Right lobe of liver (tissue), 6 donors: ENCODE measurements around the gene PROSER2. TPM values are rescaled to one million over a fixed set of nuclear protein-coding genes. Genes with fewer than 3 reads are reported as not detected.
"Not testable (repeated sequence)": the region's sequence is repeated elsewhere in the genome, so short reads cannot be mapped to it uniquely, and the experiment has no call there.

Experiments used
- ATAC-seq, 4 donors: fragments of 200-7000 bp; cut with Tn5 transposase; one replicate each; pipeline ENCODE4 v1.9.1; 2020; ENCODE audit warnings: mild to moderate bottlenecking in 4 of 4, moderate library complexity in 4 of 4
- DNase-seq, 3 donors: peaks; one replicate each; pipeline ENCODE4 v3.0.0-alpha.2; 2020
- H3K27ac ChIP-seq, 3 donors: fragments of 200-600 bp; one replicate each; pipeline ENCODE4 v1.8.0; 2022
- H3K27me3 ChIP-seq, 2 donors: fragments of 200-600 bp; one replicate each; pipeline ENCODE4 v1.8.0; 2022
- H3K36me3 ChIP-seq, 4 donors: fragments of 200-600 bp; sonication (generic) in 1 of 4; one replicate each; pipeline versions ENCODE4 v1.5.1 to v1.8.0; 2017 to 2022; ENCODE audit warnings: control low read depth in 1 of 4
- H3K4me1 ChIP-seq, 4 donors: fragments of 200-600 bp; sonication (generic) in 1 of 4; one replicate each; pipeline versions ENCODE4 v1.5.1 to v1.8.0; 2017 to 2022; ENCODE audit warnings: control low read depth in 1 of 4
- H3K4me3 ChIP-seq, 3 donors: fragments of 200-600 bp; one replicate each; pipeline ENCODE4 v1.8.0; 2022
- H3K9me3 ChIP-seq, 4 donors: fragments of 200-600 bp; sonication (generic) in 1 of 4; one replicate each; pipeline versions ENCODE4 v1.5.1 to v1.8.0; 2017 to 2022; ENCODE audit warnings: control low read depth in 1 of 4
- POLR2A ChIP-seq: fragments of 450-650 bp; IDR thresholded peaks from one replicate; pipeline ENCODE4 v1.6.1; 2017; ENCODE audit warnings: antibody characterized with exemption, mild to moderate bottlenecking
- WGBS: methylation state at CpG from one replicate; pipeline ENCODE4 v1.1.6; 2018; ENCODE audit warnings: low coverage, low lambda C conversion rate; ENCODE audit not compliant: insufficient coverage; ENCODE audit errors: missing lambda C conversion rate; 5-methylcytosine and 5-hydroxymethylcytosine counted together
- intact Hi-C, 2 donors: fragments of 100-400 bp; cut with DNase I; formaldehyde crosslinking; loops; one replicate each; pipeline versions ENCODE4 v1.11.2 to v1.14.1; 2022
- total RNA-seq, 6 experiments: library from RNA; depleted of rRNA in 2 of 6; stranded (reverse); fragments of >200 nt in 2 of 6; fragmentation: NEBNext Ultra II Directional in 3 of 6; extraction: Animal tissue kit (Norgen Biotek cat#: 25700) in 3 of 6; gene quantifications; one replicate each; pipeline versions ENCODE4 v1.1.0 to v1.2.4, GENCODE V29; 2016 to 2023
- TF ChIP-seq, protein P1 (sequence below), 4 donors: fragments of 200-600 bp in 3 of 4; fragments of 450-650 bp in 1 of 4; IDR thresholded peaks; one replicate each; pipeline versions ENCODE4 v1.5.1 to v1.8.0; 2016 to 2022; ENCODE audit warnings: antibody characterized with exemption in 4 of 4, mild to moderate bottlenecking in 2 of 4
- donor health status: DM: no; HTN: yes; CAD: no.
- donor health status: DM: no; HTN: no; CAD: no.
- donor health status: DM: no; HTN: no; CAD: no.
- donor health status: DM: no; HTN: yes; CAD: no.
- donor health status: DM: no; HTN: yes; CAD: no.

Gene PROSER2
- total RNA-seq, 6 experiments from 2014 or later, result 24.5 to 65.9 (median 26.8) TPM

DNA sequence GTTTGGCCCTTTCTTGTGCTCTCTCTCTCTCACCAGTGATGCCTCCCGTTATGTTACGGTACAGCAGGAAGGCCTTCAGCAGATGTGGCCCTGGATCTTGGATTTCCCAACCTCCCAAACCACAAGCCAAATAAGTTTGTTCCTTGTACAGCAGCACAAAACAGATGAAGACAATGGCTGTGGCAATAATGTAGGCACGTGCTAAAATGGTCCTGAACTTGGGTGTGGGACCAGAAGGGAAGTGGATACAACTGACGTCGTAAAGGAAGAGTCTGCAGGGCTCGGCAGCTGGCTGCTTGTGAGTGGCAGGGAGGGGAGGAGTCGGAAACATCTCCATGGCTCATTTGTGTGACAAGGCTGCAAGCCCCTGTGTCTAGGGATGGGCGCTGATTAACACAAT lies 26.8 kb downstream of the PROSER2 start:
- Histone ChIP-seq H3K27me3 (no peaks in the 10 kb centered on the region), H3K36me3 (peaks cover 0 to 48% (median 22%) of the 10 kb centered on the region in 4 donors), H3K4me1 (peaks cover 0 to 25% (median 11%) of the 10 kb centered on the region in 4 donors), H3K27ac (no peak overlapping the region), H3K4me3 (no peak overlapping the region), H3K9me3 (no peaks in the 10 kb centered on the region)
- intact Hi-C loops, result no loop called here
- WGBS, result 59% methylated on average over 5 of the region's 8 CpGs
- TF ChIP-seq, protein P1, sequence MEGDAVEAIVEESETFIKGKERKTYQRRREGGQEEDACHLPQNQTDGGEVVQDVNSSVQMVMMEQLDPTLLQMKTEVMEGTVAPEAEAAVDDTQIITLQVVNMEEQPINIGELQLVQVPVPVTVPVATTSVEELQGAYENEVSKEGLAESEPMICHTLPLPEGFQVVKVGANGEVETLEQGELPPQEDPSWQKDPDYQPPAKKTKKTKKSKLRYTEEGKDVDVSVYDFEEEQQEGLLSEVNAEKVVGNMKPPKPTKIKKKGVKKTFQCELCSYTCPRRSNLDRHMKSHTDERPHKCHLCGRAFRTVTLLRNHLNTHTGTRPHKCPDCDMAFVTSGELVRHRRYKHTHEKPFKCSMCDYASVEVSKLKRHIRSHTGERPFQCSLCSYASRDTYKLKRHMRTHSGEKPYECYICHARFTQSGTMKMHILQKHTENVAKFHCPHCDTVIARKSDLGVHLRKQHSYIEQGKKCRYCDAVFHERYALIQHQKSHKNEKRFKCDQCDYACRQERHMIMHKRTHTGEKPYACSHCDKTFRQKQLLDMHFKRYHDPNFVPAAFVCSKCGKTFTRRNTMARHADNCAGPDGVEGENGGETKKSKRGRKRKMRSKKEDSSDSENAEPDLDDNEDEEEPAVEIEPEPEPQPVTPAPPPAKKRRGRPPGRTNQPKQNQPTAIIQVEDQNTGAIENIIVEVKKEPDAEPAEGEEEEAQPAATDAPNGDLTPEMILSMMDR (IDR thresholded peaks at IDR 0.05), result no peak
- TF ChIP-seq POLR2A, result no peak
- ATAC-seq, result no peak
- no peak for DNase-seq

DNA sequence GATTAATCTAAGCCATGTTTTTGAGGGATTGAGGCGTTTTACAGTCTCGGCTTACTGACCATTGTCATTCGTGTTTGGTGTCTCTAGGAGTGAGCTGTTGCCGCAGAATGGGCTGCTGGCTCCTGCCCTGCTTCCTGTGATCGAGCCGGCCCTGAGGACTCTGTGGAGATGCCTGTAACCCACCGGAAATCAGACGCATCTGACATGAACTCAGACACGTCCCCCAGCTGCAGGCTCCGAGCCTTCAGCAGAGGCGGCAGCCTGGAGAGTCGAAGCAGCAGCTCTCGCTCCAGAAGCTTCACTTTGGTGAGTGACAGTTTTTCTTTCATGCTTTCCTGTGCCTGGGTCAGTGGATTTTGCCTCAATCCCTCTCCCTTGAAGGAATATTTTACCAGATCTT lies 28.8 kb downstream of the PROSER2 start:
- ATAC-seq, result no peak
- H3K27me3 ChIP-seq, result no peaks in the 10 kb centered on the region
- DNase-seq, result no peak
- no peak overlapping the region for H3K27ac ChIP-seq
- H3K36me3 ChIP-seq, result peaks cover 0 to 59% (median 27%) of the 10 kb centered on the region in 4 donors
- no peak overlapping the region for H3K4me3 ChIP-seq
- peaks cover 0 to 7% (median 3%) of the 10 kb centered on the region in 4 donors for H3K4me1 ChIP-seq
- H3K9me3 ChIP-seq, result no peaks in the 10 kb centered on the region
- intact Hi-C loops, result no loop called here
- 84% methylated on average over 9 of the region's 13 CpGs for WGBS
- no peak for TF ChIP-seq POLR2A
- TF ChIP-seq, protein P1 (IDR thresholded peaks at IDR 0.05), result no peak

DNA sequence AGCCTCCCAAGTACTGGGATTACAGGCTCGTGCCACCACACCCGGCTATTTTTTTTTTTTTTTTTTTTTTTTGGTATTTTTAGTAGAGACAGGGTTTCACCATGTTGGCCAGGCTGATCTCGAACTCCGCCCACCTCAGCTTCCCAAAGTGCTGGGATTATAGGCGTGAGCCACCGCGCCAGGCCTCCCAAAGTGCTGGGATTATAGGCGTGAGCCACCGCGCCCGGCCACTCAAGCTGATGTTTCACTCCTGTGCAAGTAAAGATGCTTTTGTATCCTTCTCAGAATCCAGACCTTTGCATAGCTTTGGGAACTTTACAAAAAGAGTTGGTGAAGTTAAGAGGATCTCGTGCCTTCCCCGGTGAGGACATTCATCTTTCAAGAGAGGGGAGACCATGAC lies 29.5 kb downstream of the PROSER2 start:
- ATAC-seq, result not testable (repeated sequence)

DNA sequence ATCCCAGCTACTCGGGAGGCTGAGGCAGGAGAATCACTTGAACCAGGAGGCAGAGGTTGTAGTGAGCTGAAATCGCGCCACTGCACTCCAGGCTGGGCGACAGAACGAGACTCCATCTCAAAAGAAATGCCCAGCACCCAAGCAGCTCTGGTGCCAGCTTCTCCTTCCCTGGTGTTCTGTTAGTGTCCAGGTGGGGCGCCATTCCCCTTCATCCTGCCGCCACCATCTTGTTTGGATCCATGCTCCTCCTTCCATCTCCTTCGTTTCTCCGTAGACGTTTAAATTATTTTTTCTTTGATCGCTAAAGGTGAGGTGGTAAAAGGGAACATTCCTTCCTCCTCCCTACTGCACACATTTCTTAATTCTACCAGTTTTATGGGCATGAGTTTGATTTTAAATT lies 30.3 kb downstream of the PROSER2 start:
- Histone ChIP-seq H3K36me3 (peaks cover 0 to 61% (median 30%) of the 10 kb centered on the region in 4 donors), H3K4me3 (no peak overlapping the region), H3K4me1 (peaks cover 0 to under 1% (median 0%) of the 10 kb centered on the region in 4 donors), H3K9me3 (no peaks in the 10 kb centered on the region), H3K27me3 (no peaks in the 10 kb centered on the region), H3K27ac (no peak overlapping the region)
- TF ChIP-seq, protein P1 (IDR thresholded peaks at IDR 0.05), result peak in 1 of 4 donors; percentile 7
- TF ChIP-seq POLR2A, result no peak
- intact Hi-C loops, result no loop called here
- ATAC-seq (no peak), DNase-seq (no peak)
- WGBS, result 94% methylated on average over 7 of the region's 11 CpGs

More for the DNA sequence above, 29.5 kb downstream of the PROSER2 start:
- H3K4me3 ChIP-seq, H3K4me1 ChIP-seq, H3K27me3 ChIP-seq, H3K27ac ChIP-seq, intact Hi-C loops, H3K9me3 ChIP-seq, DNase-seq: not testable (repeated sequence)
- H3K36me3 ChIP-seq, result peaks cover 0 to 62% (median 30%) of the 10 kb centered on the region in 4 donors
- 100% methylated on average over 4 of the region's 13 CpGs for WGBS

DNA sequence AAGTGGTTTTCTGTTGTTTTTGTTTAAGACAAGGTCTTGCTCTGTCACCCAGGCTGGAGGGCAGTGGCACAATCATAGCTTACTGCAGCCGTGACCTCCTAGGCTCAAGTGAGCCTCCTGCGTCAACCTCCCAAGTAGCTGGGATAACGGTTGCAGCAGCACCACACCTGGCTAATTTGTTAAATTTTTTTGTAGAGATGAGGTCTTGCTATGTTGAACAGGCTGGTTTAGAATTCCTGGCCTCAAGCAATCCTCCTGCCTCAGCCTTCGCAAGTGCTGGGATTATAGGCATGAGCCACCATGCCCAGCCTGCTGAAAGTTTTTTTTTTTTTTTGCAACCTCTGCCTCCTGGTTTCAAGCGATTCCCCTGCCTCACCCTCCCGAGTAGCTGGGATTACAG lies 31.1 kb downstream of the PROSER2 start:
- intact Hi-C loops, result no loop called here
- DNase-seq (no peak), ATAC-seq (no peak)

More for the DNA sequence above, 31.1 kb downstream of the PROSER2 start:
- no peaks in the 10 kb centered on the region for H3K4me1 ChIP-seq
- H3K9me3 ChIP-seq, result no peaks in the 10 kb centered on the region
- H3K27me3 ChIP-seq, result no peaks in the 10 kb centered on the region
- H3K36me3 ChIP-seq, result peaks cover 0 to 66% (median 30%) of the 10 kb centered on the region in 4 donors
- WGBS, result 85% methylated on average over 5 of the region's 6 CpGs
- H3K4me3 ChIP-seq, result no peak overlapping the region
- no peak overlapping the region for H3K27ac ChIP-seq
- TF ChIP-seq, protein P1 (IDR thresholded peaks at IDR 0.05), result no peak
- TF ChIP-seq POLR2A, result no peak
